ENCODE measurements around the gene VSTM2B.
A peak's percentile ranks its signal among the peaks of the same experiment; 100 is the strongest.

The VSTM2B gene

GRCh38 chr19:29577649-29577963 is 51.8 kb downstream of the VSTM2B start:
- H3K27ac ChIP-seq, result peak overlapping the region in 2 of 11 experiments; percentile 0 to 49; a peak in 2 of 22 replicates
- H3K4me3 ChIP-seq, result no peak overlapping the region
- peaks cover 9 to 32% (median 16%) of the 10 kb centered on the region in 10 experiments for H3K4me1 ChIP-seq
- no peak overlapping the region for H3K9ac ChIP-seq
- TF ChIP-seq Cebpa-rat (IDR thresholded peaks at IDR 0.05), result no peak
- H3K27me3 ChIP-seq, result peaks cover 0 to 10% (median 0%) of the 10 kb centered on the region in 11 experiments; a peak in 4 of 22 replicates
- peaks cover 0 to 5% (median 0%) of the 10 kb centered on the region in 11 experiments; a peak in 3 of 22 replicates for H3K9me3 ChIP-seq (replicated peaks in 1 of 11)
- H4K20me1 ChIP-seq, result peaks cover 0 to 6% (median 0%) of the 10 kb centered on the region in 11 experiments; a peak in 1 of 22 replicates
- peak overlapping the region; percentile 38 to 88 (median 55) for H3K4me2 ChIP-seq
- H3K36me3 ChIP-seq, result no peaks in the 10 kb centered on the region

- Histone ChIP-seq H3K9me3 (replicated peaks in 1 of 11) (peaks cover 0 to 5% (median 0%) of the 10 kb centered on the region in 11 experiments; a peak in 3 of 22 replicates), H4K20me1 (peaks cover 0 to 6% (median 0%) of the 10 kb centered on the region in 11 experiments; a peak in 1 of 22 replicates), H3K4me2 (peak overlapping the region in 5 of 11 experiments; percentile 53 to 88 (median 72); a peak in 4 of 22 replicates), H3K4me1 (peaks cover 9 to 32% (median 16%) of the 10 kb centered on the region in 10 experiments), H3K36me3 (no peaks in the 10 kb centered on the region), H3K27me3 (peaks cover 0 to 10% (median 0%) of the 10 kb centered on the region in 11 experiments; a peak in 4 of 22 replicates), H3K27ac (no peak overlapping the region), H3K9ac (no peak overlapping the region), H3K4me3 (no peak overlapping the region)
- no peak for TF ChIP-seq Cebpa-rat (IDR thresholded peaks at IDR 0.05)
Observed at GRCh38 chr19:29578349-29578748, 52.6 kb downstream of the VSTM2B start.

- Histone ChIP-seq H3K36me3 (no peaks in the 10 kb centered on the region), H3K27ac (no peak overlapping the region), H4K20me1 (peaks cover 0 to 6% (median 0%) of the 10 kb centered on the region in 11 experiments; a peak in 1 of 22 replicates), H3K9ac (no peak overlapping the region), H3K9me3 (replicated peaks in 1 of 11) (peaks cover 0 to 5% (median 0%) of the 10 kb centered on the region in 11 experiments; a peak in 3 of 22 replicates), H3K27me3 (peaks cover 0 to 10% (median 0%) of the 10 kb centered on the region in 11 experiments; a peak in 4 of 22 replicates), H3K4me2 (no peak overlapping the region), H3K4me3 (no peak overlapping the region), H3K4me1 (peaks cover 9 to 32% (median 16%) of the 10 kb centered on the region in 10 experiments)
- no peak for TF ChIP-seq Cebpa-rat (IDR thresholded peaks at IDR 0.05)
Observed at GRCh38 chr19:29579308-29579910, 53.6 kb downstream of the VSTM2B start.

- H3K9me3 ChIP-seq (replicated peaks in 1 of 11), result peaks cover 0 to 5% (median 0%) of the 10 kb centered on the region in 11 experiments; a peak in 3 of 22 replicates
- H4K20me1 ChIP-seq, result peaks cover 0 to 6% (median 0%) of the 10 kb centered on the region in 11 experiments; a peak in 1 of 22 replicates
- H3K27me3 ChIP-seq, result peaks cover 0 to 9% (median 0%) of the 10 kb centered on the region in 11 experiments; a peak in 4 of 22 replicates
- no peak overlapping the region for H3K9ac ChIP-seq
- no peak overlapping the region for H3K27ac ChIP-seq
- H3K4me2 ChIP-seq, result no peak overlapping the region
- no peak for TF ChIP-seq Cebpa-rat (IDR thresholded peaks at IDR 0.05)
- peaks cover 9 to 29% (median 16%) of the 10 kb centered on the region in 10 experiments for H3K4me1 ChIP-seq
- H3K36me3 ChIP-seq, result no peaks in the 10 kb centered on the region
- no peak overlapping the region for H3K4me3 ChIP-seq
Observed at GRCh38 chr19:29581398-29581797, 55.6 kb downstream of the VSTM2B start.

GRCh38 chr19:29583196-29583999 is 57.6 kb downstream of the VSTM2B start:
- H3K4me3 ChIP-seq, result no peak overlapping the region
- peaks cover 0 to 10% (median 5%) of the 10 kb centered on the region in 11 experiments; a peak in 14 of 22 replicates for H3K9me3 ChIP-seq (replicated peaks in 1 of 11)
- peaks cover 0 to 20% (median 0%) of the 10 kb centered on the region in 10 experiments; a peak in 2 of 20 replicates for H3K4me1 ChIP-seq
- no peak overlapping the region for H3K9ac ChIP-seq
- H3K36me3 ChIP-seq, result no peaks in the 10 kb centered on the region
- H3K4me2 ChIP-seq, result no peak overlapping the region
- no peak for TF ChIP-seq Cebpa-rat (IDR thresholded peaks at IDR 0.05)
- H3K27ac ChIP-seq, result no peak overlapping the region
- no peaks in the 10 kb centered on the region for H4K20me1 ChIP-seq
- no peaks in the 10 kb centered on the region for H3K27me3 ChIP-seq

- Histone ChIP-seq H3K4me1 (peaks cover 0 to 20% (median 0%) of the 10 kb centered on the region in 10 experiments; a peak in 2 of 20 replicates), H4K20me1 (no peaks in the 10 kb centered on the region), H3K36me3 (no peaks in the 10 kb centered on the region), H3K27me3 (no peaks in the 10 kb centered on the region), H3K9ac (no peak overlapping the region), H3K4me2 (no peak overlapping the region), H3K27ac (no peak overlapping the region), H3K4me3 (no peak overlapping the region), H3K9me3 (replicated peaks in 1 of 11) (peaks cover 18 to 28% (median 24%) of the 10 kb centered on the region in 11 experiments)
- no peak for TF ChIP-seq Cebpa-rat (IDR thresholded peaks at IDR 0.05)
Observed at GRCh38 chr19:29586401-29586800, 60.6 kb downstream of the VSTM2B start.

GRCh38 chr19:29587059-29587458 is 61.3 kb downstream of the VSTM2B start:
- no peaks in the 10 kb centered on the region for H3K27me3 ChIP-seq
- H3K27ac ChIP-seq, result no peak overlapping the region
- no peak for TF ChIP-seq Cebpa-rat (IDR thresholded peaks at IDR 0.05)
- no peak overlapping the region; a peak in 1 of 22 replicates for H3K4me2 ChIP-seq
- no peaks in the 10 kb centered on the region for H3K36me3 ChIP-seq
- no peaks in the 10 kb centered on the region for H4K20me1 ChIP-seq
- H3K9me3 ChIP-seq (replicated peaks in 1 of 11), result peaks cover 18 to 26% (median 23%) of the 10 kb centered on the region in 11 experiments
- H3K9ac ChIP-seq, result no peak overlapping the region
- H3K4me1 ChIP-seq, result peaks cover 0 to 20% (median 0%) of the 10 kb centered on the region in 10 experiments; a peak in 2 of 20 replicates
- H3K4me3 ChIP-seq, result no peak overlapping the region

- Histone ChIP-seq H3K9me3 (replicated peaks in 1 of 11) (peaks cover 18 to 26% (median 23%) of the 10 kb centered on the region in 11 experiments), H3K9ac (no peak overlapping the region), H3K4me2 (peak overlapping the region in 1 of 11 experiments; percentile 8; a peak in 1 of 22 replicates), H3K4me1 (peaks cover 0 to 20% (median 0%) of the 10 kb centered on the region in 10 experiments; a peak in 2 of 20 replicates), H3K27ac (no peak overlapping the region), H3K4me3 (no peak overlapping the region), H4K20me1 (no peaks in the 10 kb centered on the region), H3K27me3 (no peaks in the 10 kb centered on the region), H3K36me3 (no peaks in the 10 kb centered on the region)
- TF ChIP-seq Cebpa-rat (IDR thresholded peaks at IDR 0.05), result no peak
Observed at GRCh38 chr19:29587518-29587986, 61.8 kb downstream of the VSTM2B start.

- TF ChIP-seq Cebpa-rat (IDR thresholded peaks at IDR 0.05), result no peak
- no peaks in the 10 kb centered on the region for H4K20me1 ChIP-seq
Observed at GRCh38 chr19:29588095-29588494, 62.3 kb downstream of the VSTM2B start.

More at GRCh38 chr19:29588095-29588494, 62.3 kb downstream of the VSTM2B start:
- no peak overlapping the region for H3K4me2 ChIP-seq
- no peak overlapping the region for H3K9ac ChIP-seq
- H3K27me3 ChIP-seq, result no peaks in the 10 kb centered on the region
- H3K9me3 ChIP-seq (replicated peaks in 1 of 11), result peaks cover 18 to 26% (median 23%) of the 10 kb centered on the region in 11 experiments
- H3K36me3 ChIP-seq, result no peaks in the 10 kb centered on the region
- H3K27ac ChIP-seq, result no peak overlapping the region
- no peak overlapping the region for H3K4me3 ChIP-seq
- H3K4me1 ChIP-seq, result peaks cover 0 to 20% (median 0%) of the 10 kb centered on the region in 10 experiments; a peak in 2 of 20 replicates
